HG03342 (cell line): Measurements from ENCODE around the gene NKX6-2.
"Not testable (repeated sequence)": the region's sequence is repeated elsewhere in the genome, so short reads cannot be mapped to it uniquely, and the experiment has no call there.

Experiments
- ATAC-seq: cut with Tn5 transposase; IDR thresholded peaks from one replicate; pipeline ENCODE4 v1.9.1; 2021; ENCODE audit warnings: mild to moderate bottlenecking, moderate library complexity; ENCODE audit not compliant: unreplicated experiment

The NKX6-2 gene

GRCh38 chr10:132783940-132784865 is 1.7 kb downstream of the NKX6-2 start:
- no peak for ATAC-seq

DNA sequence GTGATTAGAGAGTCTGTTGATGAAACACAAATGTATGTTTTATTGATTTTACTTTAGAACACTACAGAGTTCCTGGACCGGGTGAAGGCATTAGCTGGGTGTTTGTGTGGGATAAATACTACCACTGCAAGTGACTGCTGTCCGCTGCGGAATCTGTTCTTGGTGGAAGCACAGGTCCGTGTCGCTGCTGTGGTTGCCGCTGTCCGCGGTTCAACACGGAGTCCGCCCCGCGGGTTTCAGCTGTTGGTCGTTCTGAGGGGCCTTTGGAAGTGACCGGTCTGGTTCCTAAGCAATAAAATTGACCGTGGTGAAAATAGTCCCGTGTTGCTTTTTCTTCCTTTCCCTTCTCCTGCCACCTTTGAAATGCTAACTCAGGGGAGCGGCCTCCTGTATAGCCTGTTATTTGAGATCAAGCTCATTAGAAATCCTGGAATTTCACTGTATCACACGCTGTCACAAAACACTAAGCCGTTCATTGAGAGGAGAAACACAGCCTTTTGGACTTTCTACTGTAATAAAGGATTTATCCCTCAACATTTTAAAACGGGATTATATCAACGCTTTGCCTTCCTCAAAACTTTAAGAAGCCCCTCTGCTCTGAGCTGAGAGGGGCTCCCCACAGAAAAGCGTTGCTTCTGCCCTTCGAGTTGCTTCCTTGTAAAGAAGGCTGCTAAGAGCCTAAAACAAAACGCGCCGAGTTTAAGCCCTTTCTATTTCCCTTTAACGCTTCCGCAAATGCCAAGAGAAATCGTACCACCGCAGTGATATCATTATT is 2.6 kb downstream of the NKX6-2 start:
- no peak for ATAC-seq

GRCh38 chr10:132781556-132781955 is 4.4 kb downstream of the NKX6-2 start:
- ATAC-seq: no peak

DNA sequence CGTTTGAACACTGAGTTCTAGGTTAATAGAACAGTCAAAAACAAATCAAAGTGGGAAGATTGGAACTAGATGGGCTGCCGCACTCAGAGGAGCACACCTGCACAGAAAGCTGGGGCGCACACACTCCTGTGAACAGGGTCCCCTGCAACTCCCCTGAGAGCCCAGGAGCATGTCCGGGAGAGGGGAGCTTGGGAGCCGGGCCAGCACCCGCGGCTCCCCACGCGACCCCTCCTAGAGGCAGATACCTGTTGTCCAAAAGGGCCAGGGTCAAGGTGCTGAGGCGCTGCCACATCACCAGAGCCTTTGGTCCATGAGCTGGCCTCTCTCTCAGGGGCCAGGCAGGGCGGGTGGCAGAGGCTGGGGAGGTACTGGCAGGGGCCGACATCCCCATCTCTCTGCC is 5.6 kb downstream of the NKX6-2 start:
- no peak for ATAC-seq

DNA sequence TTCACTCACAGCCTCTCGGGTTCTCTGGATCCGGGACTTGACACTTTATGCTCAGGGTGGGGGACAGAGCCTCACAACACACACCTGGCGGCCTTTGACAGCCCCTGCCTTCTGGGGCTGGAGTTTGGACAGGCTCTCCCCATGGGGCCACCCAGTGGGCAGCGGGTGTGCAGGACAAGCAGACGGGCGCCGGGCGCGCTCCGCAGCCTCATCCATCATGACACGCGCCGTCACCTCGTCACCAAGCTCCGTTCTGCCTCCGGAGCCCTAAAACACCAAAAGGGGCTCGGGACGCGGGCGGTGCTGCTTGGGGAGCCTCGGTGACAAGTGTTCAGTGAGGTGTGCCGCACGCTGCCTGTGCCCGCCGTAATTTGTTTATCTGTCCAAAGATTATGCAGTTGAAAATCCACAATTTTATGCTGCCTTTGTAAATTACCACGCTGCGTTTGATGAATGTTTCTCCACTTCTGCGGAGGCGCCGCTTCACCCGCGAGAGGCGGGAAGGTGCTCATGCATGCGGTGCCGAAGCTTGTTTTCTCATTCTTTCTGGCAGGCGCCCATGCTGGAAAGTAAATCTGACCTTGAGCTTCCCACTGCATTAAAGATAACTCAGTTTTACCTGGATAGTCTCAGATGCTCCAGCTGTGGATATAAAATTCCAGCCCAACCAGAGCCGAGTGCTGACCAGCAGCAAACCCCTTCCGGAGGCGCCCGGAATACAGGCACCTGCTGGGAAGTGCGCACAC is 6.2 kb downstream of the NKX6-2 start:
- no peak for ATAC-seq

- no peak for ATAC-seq
Measured at GRCh38 chr10:132777441-132777840, 8.5 kb downstream of the NKX6-2 start.

DNA sequence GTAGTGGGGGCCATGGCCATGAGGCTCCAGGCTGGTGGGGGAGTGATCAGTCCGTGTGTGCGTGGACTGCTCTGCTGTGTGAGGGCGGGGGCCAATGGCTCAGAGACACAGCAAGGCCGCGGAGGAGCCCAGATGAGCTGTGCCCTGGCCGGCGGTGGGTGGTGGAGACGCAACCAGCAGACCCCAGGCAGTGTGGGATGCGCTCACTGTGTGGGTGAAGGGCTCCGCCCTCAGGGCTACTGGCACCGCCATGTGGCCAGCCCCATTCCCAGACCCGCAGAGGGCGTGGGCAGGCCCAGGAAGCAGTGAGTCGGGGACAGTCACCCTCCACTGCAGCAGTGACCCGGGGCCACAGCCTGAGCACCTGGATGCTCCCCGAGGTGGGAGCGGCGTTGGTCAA is 9.1 kb downstream of the NKX6-2 start:
- ATAC-seq: no peak

DNA sequence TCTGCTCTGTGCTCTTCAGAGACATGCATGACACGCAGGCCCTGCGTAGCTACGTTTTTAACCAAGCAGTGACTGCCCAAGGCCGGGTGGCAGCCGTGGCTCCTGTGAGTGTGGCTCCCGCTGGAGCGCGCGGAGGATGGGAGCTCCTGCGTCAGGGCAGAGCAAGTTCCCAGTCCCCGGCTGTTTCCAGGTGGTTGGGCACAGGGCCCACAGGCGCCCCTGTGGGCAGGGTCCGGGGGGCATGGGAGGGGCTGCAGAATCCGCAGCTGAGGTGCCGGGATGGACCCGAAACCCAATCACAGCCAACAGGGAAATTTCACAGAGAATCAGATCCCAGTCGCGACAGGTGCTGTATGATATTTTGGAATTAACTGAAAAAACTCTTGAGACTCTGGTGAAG is 9.8 kb downstream of the NKX6-2 start:
- no peak for ATAC-seq

GRCh38 chr10:132774902-132775863 is 10.8 kb downstream of the NKX6-2 start:
- ATAC-seq: no peak

- no peak for ATAC-seq
Measured at GRCh38 chr10:132774181-132774901, 11.6 kb downstream of the NKX6-2 start.

DNA sequence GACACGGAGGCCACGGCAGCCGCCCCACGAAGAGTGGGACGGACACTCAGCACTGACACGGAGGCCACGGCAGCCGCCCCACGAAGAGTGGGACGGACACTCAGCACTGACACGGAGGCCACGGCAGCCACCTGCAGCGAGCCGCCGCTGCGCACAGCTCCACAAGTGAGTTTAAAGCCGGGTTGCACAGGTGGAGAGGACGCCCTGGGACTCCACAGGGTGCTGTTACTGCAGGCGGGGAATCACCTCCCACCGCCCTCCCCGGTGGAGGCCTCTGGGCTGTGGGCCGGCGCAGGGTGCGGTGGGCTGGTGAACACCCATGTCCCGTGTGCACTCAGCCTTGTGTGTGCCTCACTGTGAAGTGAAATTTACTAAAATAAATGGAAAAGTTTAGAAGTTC is 13.1 kb downstream of the NKX6-2 start:
- not testable (repeated sequence) for ATAC-seq

GRCh38 chr10:132770061-132771021 is 15.6 kb downstream of the NKX6-2 start:
- ATAC-seq: no peak

GRCh38 chr10:132768346-132769248 is 17.4 kb downstream of the NKX6-2 start:
- ATAC-seq: no peak

DNA sequence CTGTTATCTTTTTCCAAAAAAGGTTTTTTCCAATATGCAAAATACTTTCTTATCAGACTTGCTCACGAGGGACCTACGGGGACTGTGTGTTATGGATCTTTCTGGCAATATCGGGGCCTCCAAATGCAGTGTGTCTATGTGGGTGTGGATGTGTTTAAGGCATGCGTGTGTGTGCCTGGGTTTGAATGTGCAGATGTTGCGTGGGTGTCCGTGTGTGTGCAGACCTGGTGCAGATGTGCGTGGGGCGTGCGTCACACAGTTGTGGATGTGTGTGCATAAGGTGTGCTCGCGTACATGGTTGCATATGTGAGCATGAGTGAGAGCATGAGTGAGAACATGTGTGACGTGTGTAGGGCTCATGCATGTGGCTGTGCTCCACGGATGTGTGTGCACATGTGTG is 19.7 kb downstream of the NKX6-2 start:
- ATAC-seq: no peak

DNA sequence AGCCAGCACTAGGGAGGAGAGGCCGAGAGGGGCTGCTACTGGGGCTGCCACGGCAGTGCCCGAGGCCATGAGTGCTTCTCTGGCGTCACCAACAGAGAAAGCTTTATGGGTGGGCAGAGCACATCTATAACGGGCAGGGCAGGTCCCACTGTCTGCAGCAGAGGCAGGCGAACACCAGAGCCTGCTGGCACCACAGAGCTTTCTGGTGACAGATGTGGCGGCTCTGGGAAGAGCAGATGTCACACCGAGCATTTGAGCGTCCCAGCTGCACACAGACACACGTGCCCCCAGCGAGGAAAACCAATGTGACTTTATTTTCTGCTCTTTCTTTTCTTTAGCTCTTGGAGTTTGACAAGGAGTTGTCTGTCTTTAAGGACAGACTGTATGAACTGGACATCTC is 20.5 kb downstream of the NKX6-2 start:
- ATAC-seq: no peak

DNA sequence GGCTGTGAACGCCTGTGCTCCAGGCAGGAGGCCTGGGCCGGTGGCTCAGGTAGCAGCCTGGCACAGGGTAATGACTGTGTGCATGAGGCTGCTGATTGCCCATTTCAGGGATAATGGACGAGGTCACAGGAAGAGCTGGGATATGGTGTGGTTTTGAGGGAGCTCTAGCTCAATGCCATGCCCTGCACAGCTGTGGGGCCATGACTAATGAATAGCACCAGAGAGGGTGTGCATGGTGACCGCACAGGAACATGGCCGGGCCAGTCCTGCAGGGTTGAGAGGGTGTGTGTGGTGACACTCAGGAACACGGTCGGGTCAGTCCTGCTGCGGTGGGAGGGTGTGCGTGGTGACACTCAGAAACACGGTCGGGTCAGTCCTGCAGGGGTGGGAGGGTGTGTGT is 21.8 kb downstream of the NKX6-2 start:
- ATAC-seq: no peak

GRCh38 chr10:132763545-132763944 is 22.4 kb downstream of the NKX6-2 start:
- ATAC-seq: no peak
